Activated T-cell treated with anti-CD3 and anti-CD28 coated beads, Interleukin-2, amount 50 U/mL, for 48 hours (primary cell): ENCODE data around the gene PDE3B.
"Not testable (repeated sequence)": the region's sequence is repeated elsewhere in the genome, so short reads cannot be mapped to it uniquely, and the experiment has no call there.

Experiments
- DNase-seq, 2 experiments: peaks; one replicate each; pipeline ENCODE4 v3.0.0-alpha.2; 2020

PDE3B gene

GRCh38 chr11:14642453-14642852 is 1.2 kb upstream of the PDE3B start:
- DNase-seq = no peak

GRCh38 chr11:14642873-14643696 is 519 bp upstream of the PDE3B start:
- DNase-seq = peak in 1 of 2 experiments; percentile 37

GRCh38 chr11:14644226-14645014 is 816 bp downstream of the PDE3B start:
- DNase-seq = peak; percentile 64 to 70

- DNase-seq = no peak
Measured at GRCh38 chr11:14645015-14645912, 1.7 kb downstream of the PDE3B start.

- DNase-seq = no peak
Measured at GRCh38 chr11:14645985-14646900, 2.6 kb downstream of the PDE3B start.

- no peak for DNase-seq
Measured at GRCh38 chr11:14650064-14650463, 6.5 kb downstream of the PDE3B start.

GRCh38 chr11:14653090-14653489 is 9.5 kb downstream of the PDE3B start:
- DNase-seq = no peak

GRCh38 chr11:14655435-14655834 is 11.8 kb downstream of the PDE3B start:
- no peak for DNase-seq

GRCh38 chr11:14656536-14657457 is 13.2 kb downstream of the PDE3B start:
- DNase-seq = no peak

- no peak for DNase-seq
Measured at GRCh38 chr11:14657841-14658240, 14.2 kb downstream of the PDE3B start.

- not testable (repeated sequence) for DNase-seq
Measured at GRCh38 chr11:14664926-14665325, 21.3 kb downstream of the PDE3B start.

GRCh38 chr11:14667329-14667728 is 23.7 kb downstream of the PDE3B start:
- DNase-seq = not testable (repeated sequence)

- no peak for DNase-seq
Measured at GRCh38 chr11:14668731-14669301, 25.2 kb downstream of the PDE3B start.

- no peak for DNase-seq
Measured at GRCh38 chr11:14669499-14669898, 25.9 kb downstream of the PDE3B start.

- no peak for DNase-seq
Measured at GRCh38 chr11:14669958-14670357, 26.4 kb downstream of the PDE3B start.

GRCh38 chr11:14672635-14673034 is 29.0 kb downstream of the PDE3B start:
- no peak for DNase-seq

- DNase-seq = no peak
Measured at GRCh38 chr11:14673421-14673820, 29.8 kb downstream of the PDE3B start.

- no peak for DNase-seq
Measured at GRCh38 chr11:14673824-14674405, 30.3 kb downstream of the PDE3B start.

- no peak for DNase-seq
Measured at GRCh38 chr11:14676068-14676467, 32.5 kb downstream of the PDE3B start.

GRCh38 chr11:14677146-14677545 is 33.5 kb downstream of the PDE3B start:
- DNase-seq = no peak
